BE2C (cell line): ENCODE results near the gene THEM4.

Experiments used
- DNase-seq: peaks from one replicate; pipeline ENCODE4 v3.0.0-alpha.2; 2020
- H3K27me3 ChIP-seq: fragments of 250-450 bp; sonication (Bioruptor Pico); 2 replicates; pipeline ENCODE4 v1.5.1; 2020; ENCODE audit warnings: mild to moderate bottlenecking
- H3K36me3 ChIP-seq: fragments of 250-450 bp; sonication (Bioruptor Pico); 2 replicates; pipeline ENCODE4 v1.5.1; 2020; ENCODE audit warnings: mild to moderate bottlenecking
- H3K4me1 ChIP-seq: fragments of 250-450 bp; sonication (Bioruptor Pico); 2 replicates; pipeline ENCODE4 v1.5.1; 2020
- H3K4me3 ChIP-seq: 2 replicates; pipeline ENCODE4 v1.5.1; 2011; ENCODE audit warnings: low read depth, low read length
- H3K9me3 ChIP-seq: fragments of 250-450 bp; sonication (Bioruptor Pico); 2 replicates; pipeline ENCODE4 v1.5.1; 2020
- TF ChIP-seq, protein P1 (sequence below): IDR thresholded peaks from 2 replicates; pipeline ENCODE4 v1.5.1; 2012; ENCODE audit warnings: mild to moderate bottlenecking, low read depth, low read length

THEM4 gene

DNA sequence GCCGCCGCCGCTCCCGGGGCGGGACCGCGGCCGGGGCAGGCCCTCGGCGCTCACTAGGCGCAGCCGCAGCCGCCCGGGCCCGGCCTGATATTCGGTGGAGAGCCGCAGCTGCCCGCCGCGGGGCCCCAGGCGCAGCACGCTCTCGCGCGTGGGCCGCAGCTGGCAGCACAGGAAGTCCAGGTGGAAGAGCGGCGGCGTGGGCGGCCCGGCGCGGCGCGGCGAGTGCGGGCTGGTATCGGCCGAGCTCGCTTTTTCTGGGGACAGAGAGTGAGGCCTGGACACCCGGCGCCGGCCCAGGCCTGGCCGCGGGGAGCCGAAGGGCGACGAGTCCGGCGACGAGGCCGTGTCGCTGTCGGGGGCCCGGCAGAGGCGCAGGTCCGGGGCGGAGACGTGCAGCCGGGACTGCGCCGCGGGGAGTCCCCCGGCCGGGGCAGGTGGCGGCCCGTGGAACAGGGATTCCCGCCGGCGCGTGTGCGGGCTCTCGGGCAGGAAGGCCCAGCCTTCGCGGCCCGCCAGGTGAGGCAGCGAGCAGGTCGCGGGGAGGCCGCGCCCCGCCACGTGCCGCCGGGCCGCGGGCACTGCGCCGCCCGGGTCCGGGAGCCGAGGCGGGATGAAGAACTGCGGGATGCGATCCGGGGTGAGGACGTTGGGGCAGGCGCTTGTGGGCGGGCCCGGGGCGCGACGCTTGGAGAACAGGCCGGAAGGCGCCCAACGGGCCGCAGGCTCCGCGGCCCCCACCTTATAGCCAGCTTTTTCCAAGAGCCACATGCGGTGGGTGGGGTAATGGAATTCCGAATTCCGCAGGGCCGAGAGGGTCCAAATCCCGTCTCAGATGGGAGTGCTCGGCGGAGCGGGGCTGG is 70.9 kb downstream of the THEM4 start:
- no peaks in the 10 kb centered on the region for H3K9me3 ChIP-seq
- H3K4me3 ChIP-seq = no peak overlapping the region

DNA sequence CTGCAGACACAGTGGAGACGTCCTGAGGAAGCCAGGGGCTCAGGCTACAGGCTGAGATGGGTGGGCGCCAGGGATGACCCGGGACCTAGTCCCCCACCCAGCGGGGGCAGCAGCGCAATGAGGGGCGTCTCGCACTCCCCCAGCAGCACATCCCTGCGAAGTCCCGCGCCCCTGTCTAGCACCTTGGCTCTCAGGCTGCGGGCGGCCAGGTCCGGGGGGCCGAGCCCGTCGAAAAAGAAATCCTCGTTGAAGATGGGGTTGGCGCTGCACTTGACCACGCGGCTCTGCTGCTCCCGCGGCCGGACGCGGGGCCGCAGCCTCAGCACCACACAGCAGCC is 71.5 kb downstream of the THEM4 start:
- peaks cover 11% of the 10 kb centered on the region for H3K4me1 ChIP-seq
- H3K4me3 ChIP-seq = no peak overlapping the region
- DNase-seq = no peak

More for the DNA sequence above, 70.9 kb downstream of the THEM4 start:
- no peak for DNase-seq
- H3K36me3 ChIP-seq = no peaks in the 10 kb centered on the region
- peaks cover 9% of the 10 kb centered on the region for H3K4me1 ChIP-seq
- H3K27me3 ChIP-seq = no peaks in the 10 kb centered on the region
- TF ChIP-seq, protein P1, sequence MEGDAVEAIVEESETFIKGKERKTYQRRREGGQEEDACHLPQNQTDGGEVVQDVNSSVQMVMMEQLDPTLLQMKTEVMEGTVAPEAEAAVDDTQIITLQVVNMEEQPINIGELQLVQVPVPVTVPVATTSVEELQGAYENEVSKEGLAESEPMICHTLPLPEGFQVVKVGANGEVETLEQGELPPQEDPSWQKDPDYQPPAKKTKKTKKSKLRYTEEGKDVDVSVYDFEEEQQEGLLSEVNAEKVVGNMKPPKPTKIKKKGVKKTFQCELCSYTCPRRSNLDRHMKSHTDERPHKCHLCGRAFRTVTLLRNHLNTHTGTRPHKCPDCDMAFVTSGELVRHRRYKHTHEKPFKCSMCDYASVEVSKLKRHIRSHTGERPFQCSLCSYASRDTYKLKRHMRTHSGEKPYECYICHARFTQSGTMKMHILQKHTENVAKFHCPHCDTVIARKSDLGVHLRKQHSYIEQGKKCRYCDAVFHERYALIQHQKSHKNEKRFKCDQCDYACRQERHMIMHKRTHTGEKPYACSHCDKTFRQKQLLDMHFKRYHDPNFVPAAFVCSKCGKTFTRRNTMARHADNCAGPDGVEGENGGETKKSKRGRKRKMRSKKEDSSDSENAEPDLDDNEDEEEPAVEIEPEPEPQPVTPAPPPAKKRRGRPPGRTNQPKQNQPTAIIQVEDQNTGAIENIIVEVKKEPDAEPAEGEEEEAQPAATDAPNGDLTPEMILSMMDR = no peak

DNA sequence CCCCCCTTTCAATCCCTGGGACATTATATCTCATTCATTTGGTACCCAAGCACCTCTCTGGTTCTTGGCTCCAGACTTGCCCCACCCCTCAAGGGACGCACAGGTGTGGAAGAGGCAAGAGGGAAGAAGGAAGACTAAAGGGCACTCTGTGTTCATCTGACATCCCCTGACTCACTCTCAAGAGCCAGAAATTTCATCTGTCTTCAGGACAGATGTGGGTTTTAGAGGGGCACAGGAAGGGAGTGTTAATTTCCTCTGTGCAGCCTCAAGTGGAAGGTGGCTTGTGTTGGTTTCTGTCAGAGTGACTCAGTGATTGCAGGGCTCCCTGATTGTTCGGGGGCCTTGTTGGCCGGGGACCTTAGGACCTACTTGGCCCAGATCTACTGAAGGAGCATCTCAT is 72.1 kb downstream of the THEM4 start:
- Histone ChIP-seq H3K27me3 (no peaks in the 10 kb centered on the region), H3K4me3 (no peak overlapping the region)

More for the DNA sequence above, 71.5 kb downstream of the THEM4 start:
- Histone ChIP-seq H3K27me3 (no peaks in the 10 kb centered on the region), H3K36me3 (no peaks in the 10 kb centered on the region), H3K9me3 (no peaks in the 10 kb centered on the region)
- TF ChIP-seq, protein P1 = no peak

DNA sequence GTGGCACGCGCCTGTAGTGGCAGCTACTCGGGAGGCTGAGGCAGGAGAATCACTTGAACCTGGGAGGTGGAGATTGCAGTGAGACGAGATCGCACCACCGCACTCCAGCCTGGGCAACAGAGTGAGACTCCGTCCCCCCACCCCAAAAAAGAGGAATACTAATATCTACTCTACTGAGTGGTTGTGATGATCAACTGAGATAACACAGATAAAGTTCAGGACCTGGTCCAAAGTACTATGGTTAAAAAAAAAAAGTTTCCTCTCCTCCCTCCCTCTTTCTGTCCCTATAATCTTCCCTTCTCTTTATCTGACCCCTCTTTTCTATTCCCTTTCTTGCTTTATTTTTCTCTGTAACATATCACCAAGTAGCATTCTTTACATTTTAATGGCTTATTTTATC is 73.7 kb downstream of the THEM4 start:
- Histone ChIP-seq H3K36me3 (no peaks in the 10 kb centered on the region), H3K4me1 (peaks cover 20% of the 10 kb centered on the region), H3K27me3 (no peaks in the 10 kb centered on the region), H3K9me3 (no peaks in the 10 kb centered on the region), H3K4me3 (no peak overlapping the region)
- DNase-seq = no peak
- TF ChIP-seq, protein P1 = no peak

More for the DNA sequence above, 72.1 kb downstream of the THEM4 start:
- Histone ChIP-seq H3K9me3 (no peaks in the 10 kb centered on the region), H3K36me3 (no peaks in the 10 kb centered on the region), H3K4me1 (peaks cover 16% of the 10 kb centered on the region)
- TF ChIP-seq, protein P1 = no peak
- DNase-seq = no peak

DNA sequence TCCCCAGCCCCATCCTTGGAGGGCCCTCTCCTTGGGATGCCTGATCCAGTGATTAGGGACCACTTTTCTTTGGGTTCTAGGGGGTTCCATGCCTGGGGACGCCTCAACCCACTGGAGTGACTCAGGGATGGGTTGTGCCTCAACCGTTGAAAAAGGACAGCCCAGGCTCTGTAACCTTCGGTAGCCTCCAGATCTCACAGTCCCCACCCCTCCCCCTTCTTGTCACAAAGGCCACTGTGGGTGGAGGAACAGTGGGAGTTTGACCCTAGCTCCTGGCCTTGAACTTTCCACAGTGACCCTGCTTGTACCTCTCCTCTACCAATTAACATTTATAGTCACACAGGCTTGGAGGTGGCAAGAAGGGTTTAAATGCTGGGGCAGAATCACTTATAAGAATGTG is 75.1 kb downstream of the THEM4 start:
- H3K27me3 ChIP-seq = no peaks in the 10 kb centered on the region
- DNase-seq = no peak
- H3K4me3 ChIP-seq = no peak overlapping the region
- no peaks in the 10 kb centered on the region for H3K36me3 ChIP-seq
- H3K9me3 ChIP-seq = no peaks in the 10 kb centered on the region
- peaks cover 31% of the 10 kb centered on the region for H3K4me1 ChIP-seq
- TF ChIP-seq, protein P1 = no peak

DNA sequence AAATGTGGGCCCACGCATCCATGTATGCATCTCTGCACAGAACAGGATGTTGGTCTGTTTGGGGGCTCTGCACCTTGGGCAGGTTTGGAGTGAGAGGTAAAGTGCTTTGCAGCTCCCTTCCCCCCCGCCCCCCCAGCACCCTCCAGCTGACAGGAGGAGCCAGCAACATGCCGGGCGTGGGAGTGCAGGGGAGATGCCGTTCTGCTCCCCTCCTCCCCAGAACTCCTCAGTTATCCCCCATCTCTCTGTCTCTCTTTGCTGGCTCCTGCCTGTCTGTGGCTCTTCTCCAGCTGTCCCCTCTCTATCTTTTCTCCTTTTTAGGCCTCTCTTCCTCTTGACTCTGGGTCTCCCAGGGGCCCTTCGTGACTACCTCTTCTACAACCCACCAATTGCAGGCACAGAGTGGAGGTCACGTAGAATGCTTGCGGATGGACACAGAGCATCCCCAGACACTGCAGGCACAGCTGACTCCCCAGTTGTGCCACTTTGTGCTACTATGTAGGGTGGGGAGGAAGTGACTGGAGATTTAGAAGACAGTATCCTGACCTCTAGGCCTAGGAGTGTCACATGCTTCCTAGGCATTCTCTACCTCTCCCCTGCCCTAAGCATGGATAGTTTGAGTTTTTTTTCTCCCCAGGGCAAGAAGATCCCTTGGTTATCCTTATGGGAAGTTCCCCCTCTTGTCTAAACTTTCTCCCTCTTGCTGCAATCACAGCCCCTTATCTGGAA is 76.0 kb downstream of the THEM4 start:
- no peaks in the 10 kb centered on the region for H3K27me3 ChIP-seq
- H3K4me1 ChIP-seq = peaks cover 37% of the 10 kb centered on the region
- no peak for DNase-seq
- H3K9me3 ChIP-seq = no peaks in the 10 kb centered on the region
- no peak overlapping the region for H3K4me3 ChIP-seq
- H3K36me3 ChIP-seq = no peaks in the 10 kb centered on the region
- TF ChIP-seq, protein P1 = no peak
